Stomach (tissue), 9 donors: ENCODE results near the gene LTBP4. TPM values are rescaled to one million over a fixed set of nuclear protein-coding genes. Genes with fewer than 3 reads are reported as not detected.

Source experiments
- DNase-seq, 2 donors: peaks; one replicate each; pipeline versions ENCODE4 v3.0.0 to v3.0.0-alpha.2; 2013 to 2019
- H3K27ac ChIP-seq, 5 donors: fragments of 200-600 bp in 4 of 5; sonication (generic) in 4 of 5; one replicate each; pipeline ENCODE4 v1.5.1; 2013 to 2019; ENCODE audit warnings: mild to moderate bottlenecking in 1 of 5, moderate library complexity in 1 of 5
- H3K27me3 ChIP-seq, 3 donors: fragments of 200-600 bp; sonication (generic); one replicate each; pipeline ENCODE4 v1.5.1; 2017 to 2019; ENCODE audit warnings: mixed run types in 1 of 3
- H3K36me3 ChIP-seq, 4 donors: fragments of 200-600 bp; sonication (generic); 1 replicate in 3 of 4; 2 replicates in 1 of 4; pipeline ENCODE4 v1.5.1; 2016 to 2019
- H3K4me1 ChIP-seq, 4 donors: fragments of 200-600 bp; sonication (generic); one replicate each; pipeline ENCODE4 v1.5.1; 2016 to 2019
- H3K4me3 ChIP-seq, 4 donors: fragments of 200-600 bp; sonication (generic) in 3 of 4; one replicate each; pipeline ENCODE4 v1.5.1; 2016 to 2019; ENCODE audit warnings: mild to moderate bottlenecking in 1 of 4
- H3K9me3 ChIP-seq, 4 donors: fragments of 200-600 bp; sonication (generic); one replicate each; pipeline ENCODE4 v1.5.1; 2016 to 2019
- EP300 ChIP-seq: sonication (generic); formaldehyde crosslinking; IDR thresholded peaks from one replicate; pipeline ENCODE4 v1.6.1; 2017; ENCODE audit warnings: antibody characterized with exemption
- POLR2A ChIP-seq, 4 donors: fragments of 450-650 bp; IDR thresholded peaks; one replicate each; pipeline ENCODE4 v1.6.1; 2016; ENCODE audit warnings: antibody characterized with exemption in 4 of 4, control low read depth in 2 of 4, mild to moderate bottlenecking in 1 of 4, moderate library complexity in 1 of 4
- POLR2AphosphoS5 ChIP-seq, 3 donors: sonication (generic); formaldehyde crosslinking; IDR thresholded peaks; one replicate each; pipeline ENCODE4 v1.6.1; 2016; ENCODE audit warnings: antibody characterized with exemption in 3 of 3
- WGBS, 5 donors: extraction: QIAGEN DNeasy Blood & Tissue Kit in 3 of 5; methylation state at CpG; one replicate each; pipeline versions ENCODE4 v1.1.5 to v1.1.7; 2013 to 2018; 5-methylcytosine and 5-hydroxymethylcytosine counted together
- intact Hi-C: fragments of 100-400 bp; cut with DNase I; formaldehyde crosslinking; loops from one replicate; pipeline ENCODE4 v1.15.1; 2023; ENCODE audit warnings: low total_unique reads
- polyA plus RNA-seq, 3 donors: library from polyadenylated mRNA; stranded (reverse); fragments of 200-250 nt; gene quantifications; one replicate each; pipeline ENCODE4 v1.2.3, GENCODE V29; 2013
- total RNA-seq, 5 donors: library from RNA; depleted of rRNA; stranded (reverse); fragments of >200 nt; gene quantifications; one replicate each; pipeline versions ENCODE4 v1.1.0 to v1.2.3, GENCODE V29; 2014 to 2016
- TF ChIP-seq, protein P1 (sequence below), 7 experiments: fragments of 450-650 bp in 4 of 7; fragments of 200-600 bp in 3 of 7; sonication (generic) in 3 of 7; IDR thresholded peaks; one replicate each; pipeline ENCODE4 v1.5.1; 2016 to 2019; ENCODE audit warnings: antibody characterized with exemption in 7 of 7, control low read depth in 2 of 7, mild to moderate bottlenecking in 1 of 7
- donor health status: healthy with polysubstance abuse.
- donor health status: Bipolar disorder and iron deficiency.
- donor health status: healthy.

The LTBP4 gene
- total and polyA plus RNA-seq, 8 donors = 66.1 to 1,027 (median 139) TPM

DNA sequence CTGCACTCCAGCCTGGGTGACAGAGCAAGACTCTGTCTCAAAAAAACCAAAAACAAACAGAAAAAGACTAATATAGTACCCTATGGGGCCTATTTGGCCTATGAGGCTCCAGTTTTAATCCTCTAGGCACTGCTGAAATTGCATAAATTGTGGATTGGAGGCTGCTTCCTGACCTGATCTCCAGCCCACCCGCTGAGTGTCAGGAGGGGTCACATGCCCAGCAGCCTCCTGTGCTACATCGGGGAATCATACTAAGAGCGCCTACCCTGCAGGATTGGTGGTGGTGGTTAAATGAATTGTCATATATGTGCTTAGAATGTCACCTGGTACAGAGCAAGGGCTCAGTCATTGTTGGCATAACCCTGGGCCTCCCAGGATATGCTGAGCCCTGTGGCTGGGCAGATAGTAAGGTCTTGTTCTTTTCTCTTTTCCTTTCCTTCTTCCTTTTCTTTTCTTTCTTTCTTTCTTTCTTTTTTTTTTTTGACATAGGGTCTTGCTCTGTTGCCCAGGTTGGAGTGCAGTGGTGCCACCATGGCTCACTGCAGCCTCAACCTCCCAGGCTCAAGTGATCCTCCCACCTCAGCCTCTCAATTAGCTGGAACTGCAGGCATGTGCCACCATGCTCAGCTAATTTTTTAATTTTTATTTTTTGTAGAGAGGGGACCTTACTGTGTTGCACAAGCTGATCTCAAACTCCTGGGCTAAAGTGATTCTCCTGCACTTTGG lies 31.3 kb downstream of the LTBP4 start:
- peaks cover 0 to 28% (median 20%) of the 10 kb centered on the region in 4 donors for H3K36me3 ChIP-seq
- H3K9me3 ChIP-seq = no peaks in the 10 kb centered on the region
- peaks cover 3 to 12% (median 9%) of the 10 kb centered on the region in 4 donors for H3K4me1 ChIP-seq
- intact Hi-C loops = loop anchor here (5.0 kb wide), 1 partner anchor 85 kb away; no protein-coding TSS in a partner anchor
- no peak for DNase-seq
- H3K27me3 ChIP-seq = peaks cover 0 to 12% (median 0%) of the 10 kb centered on the region in 3 donors
- no peak overlapping the region for H3K4me3 ChIP-seq
- TF ChIP-seq POLR2AphosphoS5 (IDR thresholded peaks at IDR 0.05) (no peak), EP300 (no peak), POLR2A (IDR thresholded peaks at IDR 0.05) (no peak)
- TF ChIP-seq, protein P1, sequence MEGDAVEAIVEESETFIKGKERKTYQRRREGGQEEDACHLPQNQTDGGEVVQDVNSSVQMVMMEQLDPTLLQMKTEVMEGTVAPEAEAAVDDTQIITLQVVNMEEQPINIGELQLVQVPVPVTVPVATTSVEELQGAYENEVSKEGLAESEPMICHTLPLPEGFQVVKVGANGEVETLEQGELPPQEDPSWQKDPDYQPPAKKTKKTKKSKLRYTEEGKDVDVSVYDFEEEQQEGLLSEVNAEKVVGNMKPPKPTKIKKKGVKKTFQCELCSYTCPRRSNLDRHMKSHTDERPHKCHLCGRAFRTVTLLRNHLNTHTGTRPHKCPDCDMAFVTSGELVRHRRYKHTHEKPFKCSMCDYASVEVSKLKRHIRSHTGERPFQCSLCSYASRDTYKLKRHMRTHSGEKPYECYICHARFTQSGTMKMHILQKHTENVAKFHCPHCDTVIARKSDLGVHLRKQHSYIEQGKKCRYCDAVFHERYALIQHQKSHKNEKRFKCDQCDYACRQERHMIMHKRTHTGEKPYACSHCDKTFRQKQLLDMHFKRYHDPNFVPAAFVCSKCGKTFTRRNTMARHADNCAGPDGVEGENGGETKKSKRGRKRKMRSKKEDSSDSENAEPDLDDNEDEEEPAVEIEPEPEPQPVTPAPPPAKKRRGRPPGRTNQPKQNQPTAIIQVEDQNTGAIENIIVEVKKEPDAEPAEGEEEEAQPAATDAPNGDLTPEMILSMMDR (IDR thresholded peaks at IDR 0.05) = no peak
- H3K27ac ChIP-seq = no peak overlapping the region
- WGBS, 5 donors = 79 to 88% (median 82%) methylated on average over 3 of the region's 3 CpGs

DNA sequence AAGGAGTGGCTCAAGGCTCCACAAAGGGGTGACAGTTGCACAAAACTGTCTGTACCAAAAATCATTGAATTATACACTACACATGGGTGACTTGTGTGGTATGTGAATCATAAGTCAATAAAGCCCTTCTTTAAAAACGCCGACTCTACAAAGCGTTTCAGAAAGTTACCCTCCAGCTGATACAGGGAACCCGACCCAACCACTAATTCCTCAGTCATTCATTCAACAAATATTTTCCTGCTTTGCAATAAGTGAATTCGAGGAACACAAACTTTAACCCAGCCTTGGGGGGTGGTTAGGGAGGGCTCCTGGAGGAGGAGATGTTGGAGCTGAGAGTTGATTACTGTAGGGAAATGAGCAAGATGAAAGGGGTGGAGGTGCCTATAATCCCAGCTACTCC lies 32.0 kb downstream of the LTBP4 start:
- H3K4me3 ChIP-seq = no peak overlapping the region
- H3K27ac ChIP-seq = peak overlapping the region in 1 of 5 donors; percentile 36
- no peak for DNase-seq
- H3K27me3 ChIP-seq = peaks cover 0 to 12% (median 0%) of the 10 kb centered on the region in 3 donors
- TF ChIP-seq POLR2A (IDR thresholded peaks at IDR 0.05) (no peak), POLR2AphosphoS5 (IDR thresholded peaks at IDR 0.05) (no peak), EP300 (no peak)
- TF ChIP-seq, protein P1 (IDR thresholded peaks at IDR 0.05) = no peak
- no peaks in the 10 kb centered on the region for H3K9me3 ChIP-seq
- intact Hi-C loops = loop anchor here (5.0 kb wide), 1 partner anchor 86 kb away; no protein-coding TSS in a partner anchor
- H3K36me3 ChIP-seq = peaks cover 0 to 22% (median 14%) of the 10 kb centered on the region in 4 donors
- 42 to 62% (median 60%) methylated on average over 5 of the region's 5 CpGs for WGBS, 5 donors
- H3K4me1 ChIP-seq = peaks cover 3 to 12% (median 9%) of the 10 kb centered on the region in 4 donors

DNA sequence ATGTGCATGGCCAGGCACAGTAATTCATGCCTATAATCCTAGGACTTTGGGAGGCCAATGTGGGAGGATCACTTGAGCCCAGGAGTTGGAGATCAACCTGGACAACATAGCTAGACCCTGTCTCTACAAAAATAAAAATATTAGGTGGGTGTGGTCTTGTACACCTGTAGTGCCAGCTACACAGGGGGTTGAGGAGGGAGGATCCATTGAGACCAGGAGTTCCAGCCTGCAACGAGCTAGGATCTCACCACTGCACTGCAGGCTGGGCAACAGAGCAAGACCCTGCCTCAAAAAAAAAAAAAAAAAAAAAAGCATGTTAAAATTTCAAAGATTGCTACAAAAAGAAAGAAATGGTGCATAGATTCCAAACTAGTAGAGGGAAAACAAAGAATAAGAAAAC lies 37.2 kb downstream of the LTBP4 start:
- Histone ChIP-seq H3K9me3 (no peaks in the 10 kb centered on the region), H3K27me3 (peaks cover 0 to 12% (median 0%) of the 10 kb centered on the region in 3 donors), H3K27ac (no peak overlapping the region), H3K36me3 (no peaks in the 10 kb centered on the region), H3K4me1 (peaks cover 9 to 32% (median 19%) of the 10 kb centered on the region in 4 donors), H3K4me3 (no peak overlapping the region)
- TF ChIP-seq POLR2A (IDR thresholded peaks at IDR 0.05) (no peak), EP300 (no peak), POLR2AphosphoS5 (IDR thresholded peaks at IDR 0.05) (no peak)
- TF ChIP-seq, protein P1 (IDR thresholded peaks at IDR 0.05) = no peak
- WGBS, 5 donors = 60 to 80% (median 66%) methylated on average over 1 of the region's 1 CpG
- DNase-seq = no peak
- intact Hi-C loops = no loop called here

DNA sequence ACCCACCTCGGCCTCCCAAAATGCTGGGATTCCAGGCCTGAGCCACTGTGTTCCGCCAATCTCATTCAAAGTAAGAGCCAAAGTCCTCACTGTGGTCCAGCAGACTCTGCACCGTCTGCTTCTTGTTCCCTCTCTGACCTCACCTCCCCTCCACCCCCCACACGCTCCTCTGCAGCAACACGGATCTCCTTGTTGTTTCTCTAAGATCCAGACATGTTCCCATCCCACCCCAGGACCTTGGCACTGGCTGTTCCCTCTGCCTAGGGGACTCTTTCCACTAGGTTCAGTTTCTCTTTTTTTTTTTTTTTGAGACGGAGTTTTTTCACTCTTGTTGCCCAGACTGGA lies 38.4 kb downstream of the LTBP4 start:
- Histone ChIP-seq H3K9me3 (no peaks in the 10 kb centered on the region), H3K27me3 (peaks cover 0 to 12% (median 0%) of the 10 kb centered on the region in 3 donors), H3K4me1 (peaks cover 5 to 21% (median 11%) of the 10 kb centered on the region in 4 donors), H3K4me3 (no peak overlapping the region), H3K27ac (peak overlapping the region in 1 of 5 donors; percentile 14), H3K36me3 (no peaks in the 10 kb centered on the region)
- TF ChIP-seq, protein P1 (IDR thresholded peaks at IDR 0.05) = no peak
- TF ChIP-seq EP300 (no peak), POLR2AphosphoS5 (IDR thresholded peaks at IDR 0.05) (no peak), POLR2A (IDR thresholded peaks at IDR 0.05) (no peak)
- intact Hi-C loops = no loop called here
- DNase-seq = no peak
- WGBS, 5 donors = 69 to 89% (median 75%) methylated on average over 6 of the region's 6 CpGs
